Neuronal stem cell (in vitro differentiated cells): ENCODE data around the gene TMEM121.

Source experiments
- DNase-seq: peaks from one replicate; pipeline ENCODE4 v3.0.0-alpha.2; 2013; ENCODE audit warnings: low spot score
- H2AFZ ChIP-seq: one replicate; pipeline ENCODE4 v1.6.1; 2013; ENCODE audit warnings: mild to moderate bottlenecking, low read length, inconsistent platforms
- H2AK5ac ChIP-seq: 2 replicates; pipeline ENCODE4 v1.6.1; 2013; ENCODE audit warnings: low read depth, mild to moderate bottlenecking, inconsistent platforms, low read length, moderate library complexity, mixed read lengths
- H2BK120ac ChIP-seq: 2 replicates; pipeline ENCODE4 v1.6.1; 2013; ENCODE audit warnings: low read depth, mild to moderate bottlenecking, inconsistent platforms, low read length, moderate library complexity, mixed read lengths
- H2BK12ac ChIP-seq: one replicate; pipeline ENCODE4 v1.6.1; 2013; ENCODE audit warnings: low read length, inconsistent platforms
- H2BK15ac ChIP-seq: 2 replicates; pipeline ENCODE4 v1.6.1; 2013; ENCODE audit warnings: mild to moderate bottlenecking, low read length, inconsistent platforms, mixed read lengths
- H2BK5ac ChIP-seq: one replicate; pipeline ENCODE4 v1.6.1; 2013; ENCODE audit warnings: inconsistent platforms, mild to moderate bottlenecking, low read length, moderate library complexity
- H3K14ac ChIP-seq: one replicate; pipeline ENCODE4 v1.6.1; 2013; ENCODE audit warnings: low read length, inconsistent platforms
- H3K18ac ChIP-seq: 2 replicates; pipeline ENCODE4 v1.6.1; 2013; ENCODE audit warnings: low read length, inconsistent platforms
- H3K23ac ChIP-seq: 2 replicates; pipeline ENCODE4 v1.6.1; 2013; ENCODE audit warnings: low read depth, mild to moderate bottlenecking, mixed read lengths, low read length, inconsistent platforms; ENCODE audit not compliant: poor library complexity
- H3K27ac ChIP-seq: replicated peaks from 3 replicates; pipeline ENCODE4 v1.5.1; 2013; ENCODE audit warnings: low read length, inconsistent platforms
- H3K27me3 ChIP-seq, 3 experiments: 2 replicates each; pipeline ENCODE4 v1.6.1; 2013; ENCODE audit warnings: low read length in 3 of 3, mild to moderate bottlenecking in 2 of 3, inconsistent platforms in 1 of 3, low read depth in 1 of 3, mixed read lengths in 1 of 3, moderate library complexity in 1 of 3; ENCODE audit not compliant: control insufficient read depth in 3 of 3, insufficient read depth in 3 of 3
- H3K36me3 ChIP-seq, 2 donors: replicated peaks in 1 of 2; 2 replicates each; pipeline ENCODE4 v1.6.1; 2013; ENCODE audit warnings: low read length in 2 of 2; ENCODE audit not compliant: control insufficient read depth in 2 of 2, insufficient read depth in 2 of 2
- H3K4ac ChIP-seq: 2 replicates; pipeline ENCODE4 v1.6.1; 2013; ENCODE audit warnings: inconsistent platforms, mild to moderate bottlenecking, low read length, moderate library complexity
- H3K4me1 ChIP-seq, 2 donors: 1 replicate in 1 of 2; 2 replicates in 1 of 2; pipeline ENCODE4 v1.6.1; 2013; ENCODE audit warnings: low read length in 2 of 2, low read depth in 1 of 2; ENCODE audit not compliant: control insufficient read depth in 2 of 2, insufficient read depth in 1 of 2
- H3K4me2 ChIP-seq: one replicate; pipeline ENCODE4 v1.6.1; 2013; ENCODE audit warnings: mild to moderate bottlenecking, low read length, inconsistent platforms; ENCODE audit not compliant: insufficient read depth, poor library complexity, severe bottlenecking
- H3K4me3 ChIP-seq, 2 donors: 2 replicates each; pipeline ENCODE4 v1.5.1; 2013; ENCODE audit warnings: low read length in 2 of 2, mild to moderate bottlenecking in 2 of 2, inconsistent platforms in 1 of 2, moderate library complexity in 1 of 2
- H3K79me1 ChIP-seq: one replicate; pipeline ENCODE4 v1.6.1; 2013; ENCODE audit warnings: low read depth, mild to moderate bottlenecking, inconsistent platforms, low read length, moderate library complexity
- H3K9ac ChIP-seq: one replicate; pipeline ENCODE4 v1.6.1; 2013; ENCODE audit warnings: mild to moderate bottlenecking, low read depth, low read length, inconsistent platforms; ENCODE audit not compliant: poor library complexity
- H3K9me3 ChIP-seq, 2 donors: replicated peaks in 1 of 2; 2 replicates each; pipeline versions ENCODE3 to v1.6.1; 2013; ENCODE audit warnings: low read length in 2 of 2, mild to moderate bottlenecking in 2 of 2, inconsistent platforms in 1 of 2, low read depth in 1 of 2, mixed read lengths in 1 of 2, moderate library complexity in 1 of 2; ENCODE audit not compliant: control insufficient read depth in 2 of 2, insufficient read depth in 1 of 2
- H4K8ac ChIP-seq: one replicate; pipeline ENCODE4 v1.6.1; 2013; ENCODE audit warnings: low read depth, mild to moderate bottlenecking, inconsistent platforms, low read length, moderate library complexity
- H4K91ac ChIP-seq: one replicate; pipeline ENCODE4 v1.6.1; 2013; ENCODE audit warnings: low read length, low read depth, mild to moderate bottlenecking, inconsistent platforms; ENCODE audit not compliant: poor library complexity
- WGBS, 2 donors: extraction: QIAGEN DNeasy Blood & Tissue Kit; methylation state at CpG; one replicate each; pipeline ENCODE4 v1.1.7; 2013; ENCODE audit warnings: missing lambda C conversion rate in 2 of 2, mixed read lengths in 1 of 2; ENCODE audit not compliant: insufficient read length in 2 of 2, insufficient replicate concordance in 1 of 2; ENCODE audit errors: extremely low coverage in 2 of 2; 5-methylcytosine and 5-hydroxymethylcytosine counted together

The TMEM121 gene

DNA sequence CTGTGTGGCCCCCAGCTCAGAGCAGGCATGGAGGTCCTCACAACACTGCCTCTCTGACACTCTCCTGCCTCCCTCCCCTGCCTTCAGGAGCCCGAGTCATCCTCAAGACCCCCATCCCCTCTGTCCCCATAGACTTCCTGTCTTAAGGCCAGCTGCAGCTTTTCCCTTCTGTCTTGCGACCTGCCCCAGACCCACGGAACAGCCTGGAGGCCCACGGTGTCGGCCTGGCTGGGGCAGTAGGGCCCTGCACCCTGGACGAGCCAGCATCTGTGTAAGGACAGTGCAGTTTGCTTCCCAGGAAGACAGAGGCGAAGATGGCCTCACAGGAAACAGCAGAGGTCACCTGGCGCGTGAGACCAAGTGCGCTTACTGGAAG, 25.7 kb upstream of the TMEM121 start:
- no peak for DNase-seq
- H3K14ac ChIP-seq = no peak overlapping the region

DNA sequence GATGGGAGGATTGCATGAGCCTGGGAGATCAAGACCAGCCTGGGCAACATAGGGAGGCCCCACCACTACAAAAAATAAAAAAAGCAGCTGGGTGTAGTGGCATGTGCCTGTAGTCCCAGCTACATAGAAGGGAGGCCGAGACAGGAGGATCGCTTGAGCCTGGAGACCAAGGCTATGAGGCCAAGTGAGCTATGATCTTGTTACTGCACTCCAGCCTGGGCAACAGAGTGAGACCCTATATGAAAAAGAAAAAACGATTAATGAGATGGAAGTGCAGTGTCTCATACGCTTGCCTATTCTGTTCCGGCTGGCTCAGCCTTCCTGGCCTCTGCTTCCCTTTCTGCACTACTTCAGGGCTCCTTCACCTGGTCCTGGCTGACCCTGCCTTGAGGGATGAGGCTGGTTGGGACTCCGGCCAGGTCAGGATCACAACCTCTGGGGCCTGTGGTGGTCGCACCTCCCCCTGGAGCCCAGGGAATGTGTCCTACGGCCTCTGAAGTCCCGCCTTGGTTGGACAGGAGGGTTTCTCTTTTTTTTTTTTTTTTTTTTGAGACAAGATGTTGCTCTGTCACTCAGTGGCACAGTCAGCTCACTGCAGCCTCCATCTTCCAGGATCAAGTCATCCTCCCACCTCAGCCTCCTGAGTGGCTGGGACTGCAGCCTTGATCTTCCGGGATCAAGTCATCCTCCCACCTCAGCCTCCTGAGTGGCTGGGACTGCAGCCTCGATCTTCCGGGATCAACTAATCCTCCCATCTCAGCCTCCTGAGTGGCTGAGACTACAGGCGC, 24.7 kb upstream of the TMEM121 start:
- Histone ChIP-seq H3K4ac (no peak overlapping the region), H3K9me3 (peaks cover 0 to 4% of the 10 kb centered on the region in 2 donors), H2BK5ac (no peak overlapping the region), H3K27ac (no peak overlapping the region), H3K4me1 (peaks cover 5 to 12% of the 10 kb centered on the region in 2 donors), H3K4me3 (no peak overlapping the region), H4K8ac (no peak overlapping the region), H3K4me2 (no peak overlapping the region), H3K27me3 (peaks cover 0 to 6% (median 0%) of the 10 kb centered on the region in 3 experiments), H3K36me3 (peaks cover 0 to 3% of the 10 kb centered on the region in 2 donors), H2BK12ac (no peak overlapping the region), H2BK120ac (no peak overlapping the region), H3K23ac (no peak overlapping the region), H3K9ac (no peak overlapping the region), H2AK5ac (no peak overlapping the region), H3K18ac (no peak overlapping the region), H3K14ac (no peak overlapping the region), H3K79me1 (peaks cover 3% of the 10 kb centered on the region), H2BK15ac (no peak overlapping the region), H2AFZ (no peak overlapping the region), H4K91ac (no peak overlapping the region)
- no peak for DNase-seq
- no CpG with 5 or more reads among the region's 13 CpGs for WGBS, 2 donors

More for the DNA sequence above, 25.7 kb upstream of the TMEM121 start:
- Histone ChIP-seq H2BK120ac (no peak overlapping the region), H2BK15ac (no peak overlapping the region), H3K27ac (peak overlapping the region; percentile 8), H4K8ac (no peak overlapping the region), H3K4me2 (no peak overlapping the region), H3K79me1 (peaks cover 3% of the 10 kb centered on the region), H2BK5ac (no peak overlapping the region), H3K4me1 (peaks cover 5 to 12% of the 10 kb centered on the region in 2 donors), H3K4me3 (no peak overlapping the region), H4K91ac (no peak overlapping the region), H2AK5ac (peak overlapping the region; percentile 6), H3K23ac (no peak overlapping the region), H2BK12ac (no peak overlapping the region), H2AFZ (no peak overlapping the region), H3K9ac (peak overlapping the region; percentile 50), H3K9me3 (peaks cover 0 to 4% of the 10 kb centered on the region in 2 donors), H3K4ac (no peak overlapping the region), H3K27me3 (peaks cover 0 to 6% (median 0%) of the 10 kb centered on the region in 3 experiments), H3K18ac (no peak overlapping the region), H3K36me3 (peaks cover 0 to 3% of the 10 kb centered on the region in 2 donors)
- WGBS, 2 donors = no CpG with 5 or more reads among the region's 10 CpGs

DNA sequence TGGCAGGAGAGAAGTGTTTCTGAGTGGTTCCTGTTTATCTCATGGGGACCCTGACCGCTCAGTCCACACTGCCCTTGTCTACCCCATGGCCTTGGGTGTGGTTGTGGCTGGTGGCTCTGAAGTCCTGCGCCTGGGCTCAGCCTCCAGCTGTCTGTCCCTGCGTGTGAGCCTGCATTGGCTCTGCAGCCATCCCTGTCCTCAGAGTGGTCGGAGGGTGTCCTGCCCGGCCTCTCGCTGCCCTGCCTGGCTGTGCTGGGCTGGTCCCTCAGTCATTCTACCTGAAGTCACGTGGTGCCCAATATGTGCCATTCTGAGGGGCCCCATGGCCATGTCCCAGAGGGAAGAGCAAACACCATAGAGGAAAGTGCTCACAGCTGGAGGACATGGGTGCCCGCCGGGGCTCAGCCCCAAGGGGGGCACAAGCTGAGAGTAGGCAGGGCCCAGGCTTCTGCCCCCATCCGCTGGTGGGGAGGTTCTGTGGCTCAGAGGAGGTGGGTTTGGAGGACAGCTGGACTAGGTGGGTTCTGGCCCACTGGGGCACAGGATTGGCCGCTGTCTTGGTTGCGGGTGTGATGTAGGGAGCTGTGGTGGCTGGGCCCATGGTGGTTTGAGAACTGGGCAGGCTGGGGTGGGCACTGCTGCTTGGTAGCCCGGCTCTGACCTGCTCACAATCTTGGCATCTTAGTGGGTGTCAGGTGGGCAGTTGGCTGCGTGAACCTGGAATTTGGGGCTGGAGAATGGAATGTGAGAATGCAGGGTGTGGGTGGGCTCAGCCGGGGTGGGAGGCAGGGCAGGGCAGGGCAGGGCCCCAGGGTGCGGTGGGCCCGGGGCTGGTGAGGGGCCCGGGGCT, 23.7 kb upstream of the TMEM121 start:
- H2BK120ac ChIP-seq = no peak overlapping the region
- H3K4me2 ChIP-seq = no peak overlapping the region
- peaks cover 3% of the 10 kb centered on the region for H3K79me1 ChIP-seq
- WGBS, 2 donors = no CpG with 5 or more reads among the region's 18 CpGs
- H3K4me3 ChIP-seq = no peak overlapping the region
- H2AK5ac ChIP-seq = peak overlapping the region; percentile 61
- H3K4ac ChIP-seq = no peak overlapping the region
- H3K9ac ChIP-seq = peak overlapping the region; percentile 34
- H3K9me3 ChIP-seq = peaks cover 0 to 4% of the 10 kb centered on the region in 2 donors
- H3K4me1 ChIP-seq = peaks cover 5 to 12% of the 10 kb centered on the region in 2 donors
- H3K27ac ChIP-seq = no peak overlapping the region
- no peak overlapping the region for H2AFZ ChIP-seq
- peak overlapping the region; percentile 85 for H3K18ac ChIP-seq
- peak overlapping the region; percentile 53 for H4K91ac ChIP-seq
- H3K27me3 ChIP-seq = peaks cover 0 to 11% (median 0%) of the 10 kb centered on the region in 3 experiments
- H2BK12ac ChIP-seq = peak overlapping the region; percentile 16
- DNase-seq = no peak
- H4K8ac ChIP-seq = no peak overlapping the region
- peak overlapping the region; percentile 73 for H3K23ac ChIP-seq
- H2BK15ac ChIP-seq = no peak overlapping the region
- peaks cover 0 to 3% of the 10 kb centered on the region in 2 donors for H3K36me3 ChIP-seq
- peak overlapping the region; percentile 82 for H3K14ac ChIP-seq
- no peak overlapping the region for H2BK5ac ChIP-seq

DNA sequence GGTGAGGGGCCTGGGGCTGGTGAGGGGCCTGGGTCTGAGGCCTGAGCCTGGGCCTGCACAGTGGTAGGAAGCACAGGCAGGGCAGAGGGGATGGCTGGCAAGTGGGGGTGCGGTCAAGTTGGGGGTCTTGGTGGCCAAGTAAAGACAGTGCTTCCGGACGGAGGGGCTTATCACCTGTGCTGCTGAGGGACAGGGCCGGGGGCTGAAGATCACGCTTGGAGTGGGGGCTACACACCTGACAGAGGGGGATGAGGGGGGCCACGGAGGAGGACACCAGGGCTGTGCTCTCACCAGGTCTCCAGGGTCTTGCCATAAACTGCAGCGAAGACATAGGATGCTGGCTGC, 23.1 kb upstream of the TMEM121 start:
- no peak overlapping the region for H3K23ac ChIP-seq
- no CpG with 5 or more reads among the region's 7 CpGs for WGBS, 2 donors

More for the DNA sequence above, 23.1 kb upstream of the TMEM121 start:
- Histone ChIP-seq H2BK15ac (no peak overlapping the region), H3K79me1 (peaks cover 3% of the 10 kb centered on the region), H2BK12ac (no peak overlapping the region), H3K4ac (no peak overlapping the region), H3K18ac (peak overlapping the region; percentile 85), H2AFZ (no peak overlapping the region), H3K27me3 (peaks cover 0 to 15% (median 0%) of the 10 kb centered on the region in 3 experiments), H3K14ac (peak overlapping the region; percentile 17), H3K4me3 (no peak overlapping the region), H4K91ac (peak overlapping the region; percentile 53), H2AK5ac (peak overlapping the region; percentile 61), H4K8ac (no peak overlapping the region), H3K4me2 (no peak overlapping the region), H3K9me3 (peaks cover 0 to 6% of the 10 kb centered on the region in 2 donors), H3K36me3 (peaks cover 0 to 3% of the 10 kb centered on the region in 2 donors), H3K9ac (peak overlapping the region; percentile 44), H3K4me1 (peaks cover 5 to 12% of the 10 kb centered on the region in 2 donors), H3K27ac (no peak overlapping the region), H2BK120ac (no peak overlapping the region), H2BK5ac (no peak overlapping the region)
- DNase-seq = no peak
